Panc1 (cell line): ENCODE results near the gene NFKB1. TPM values are rescaled to one million over a fixed set of nuclear protein-coding genes. Genes with fewer than 3 reads are reported as not detected.

Source experiments
- ATAC-seq: fragments of 200-7000 bp; cut with Tn5 transposase; 2 replicates; pipeline ENCODE4 v1.9.1; 2020; ENCODE audit warnings: mild to moderate bottlenecking, moderate library complexity
- BruUV-seq: library from RNA; stranded (reverse); fragments of 400-500 nt; replicated peaks from 2 replicates; lab custom pipeline; 2021; lab: Mats Ljungman, UMichigan
- CTCF ChIA-PET: fragments of 300-600 bp; sonication (Branson Sonifier 250); formaldehyde crosslinking; loops from one replicate; lab custom pipeline; 2022; ENCODE audit warnings: antibody characterized with exemption; lab: Charles Lee
- POLR2A ChIA-PET: fragments of 300-600 bp; sonication (Branson Sonifier 250); formaldehyde crosslinking; loops from one replicate; lab custom pipeline; 2022; ENCODE audit warnings: antibody characterized with exemption; lab: Charles Lee
- DNase-seq: peaks from one replicate; pipeline ENCODE4 v3.0.0-alpha.2; 2010; ENCODE audit warnings: low read depth, low spot score
- H3K27ac ChIP-seq: 2 replicates; pipeline ENCODE4 v1.5.1; 2011; ENCODE audit warnings: mild to moderate bottlenecking, low read length, inconsistent platforms
- H3K27me3 ChIP-seq: fragments of 200-500 bp; sonication (Bioruptor generic); 2 replicates; pipeline ENCODE4 v1.6.0; 2014; ENCODE audit warnings: low read length, inconsistent platforms; ENCODE audit not compliant: control insufficient read depth, insufficient read depth
- H3K36me3 ChIP-seq: fragments of 200-500 bp; sonication (Bioruptor generic); 2 replicates; pipeline ENCODE4 v1.5.1; 2014; ENCODE audit warnings: inconsistent platforms, mild to moderate bottlenecking, low read length, moderate library complexity; ENCODE audit not compliant: control insufficient read depth, insufficient read depth
- H3K4me1 ChIP-seq: 2 replicates; pipeline ENCODE4 v1.5.1; 2011; ENCODE audit warnings: inconsistent platforms, mild to moderate bottlenecking, low read length, moderate library complexity; ENCODE audit not compliant: control insufficient read depth, insufficient read depth
- H3K4me3 ChIP-seq, 2 experiments: 2 replicates each; pipeline ENCODE4 v1.5.1; 2011 to 2012; ENCODE audit warnings: low read depth in 2 of 2, low read length in 2 of 2, mild to moderate bottlenecking in 2 of 2, inconsistent platforms in 1 of 2, moderate library complexity in 1 of 2
- H3K9me3 ChIP-seq: fragments of 200-500 bp; sonication (Bioruptor generic); 2 replicates; pipeline ENCODE4 v1.5.1; 2014; ENCODE audit warnings: low read depth, mild to moderate bottlenecking, inconsistent platforms, low read length, moderate library complexity; ENCODE audit not compliant: control insufficient read depth, insufficient read depth
- POLR2AphosphoS5 ChIP-seq: IDR thresholded peaks from 2 replicates; pipeline ENCODE4 v1.6.1; 2012; ENCODE audit warnings: mild to moderate bottlenecking, low read depth, low read length, moderate library complexity
- SIN3A ChIP-seq: IDR thresholded peaks from 2 replicates; pipeline ENCODE4 v1.6.1; 2012; ENCODE audit warnings: low read depth, mild to moderate bottlenecking, low read length, moderate library complexity, borderline replicate concordance; ENCODE audit not compliant: insufficient read depth
- TCF7L2 ChIP-seq: IDR thresholded peaks from 2 replicates; pipeline ENCODE4 v1.6.1; 2011; ENCODE audit warnings: mild to moderate bottlenecking, low read depth, low read length, inconsistent platforms
- in situ Hi-C: cut with HindIII; loops from 2 replicates; pipeline ENCODE4 v1.10.0; 2016; ENCODE audit warnings: low sequenced_read_pairs, low pct_unique_long_range_greater_than_20kb
- intact Hi-C: fragments of 100-400 bp; cut with micrococcal nuclease; formaldehyde crosslinking; loops from one replicate; pipeline ENCODE4 v1.10.0; 2022; ENCODE audit not compliant: unreplicated experiment
- total RNA-seq: library from RNA; stranded (reverse); gene quantifications from one replicate; pipeline ENCODE4 v1.2.1, GENCODE V29; 2021; ENCODE audit not compliant: unreplicated experiment
- TF ChIP-seq, protein P1 (sequence below), 2 experiments: IDR thresholded peaks; 2 replicates each; pipeline ENCODE4 v1.6.1; 2011 to 2012; ENCODE audit warnings: low read depth in 2 of 2, control low read depth in 1 of 2, low read length in 1 of 2, mild to moderate bottlenecking in 1 of 2, moderate library complexity in 1 of 2; ENCODE audit not compliant: insufficient read depth in 1 of 2
- TF ChIP-seq, protein P2 (sequence below): fragments of 450-650 bp; IDR thresholded peaks from 2 replicates; pipeline ENCODE4 v1.5.1; 2017; ENCODE audit warnings: mild to moderate bottlenecking

The NFKB1 gene
- total RNA-seq, 1 experiment from 2014 or later = 29.0 TPM

DNA sequence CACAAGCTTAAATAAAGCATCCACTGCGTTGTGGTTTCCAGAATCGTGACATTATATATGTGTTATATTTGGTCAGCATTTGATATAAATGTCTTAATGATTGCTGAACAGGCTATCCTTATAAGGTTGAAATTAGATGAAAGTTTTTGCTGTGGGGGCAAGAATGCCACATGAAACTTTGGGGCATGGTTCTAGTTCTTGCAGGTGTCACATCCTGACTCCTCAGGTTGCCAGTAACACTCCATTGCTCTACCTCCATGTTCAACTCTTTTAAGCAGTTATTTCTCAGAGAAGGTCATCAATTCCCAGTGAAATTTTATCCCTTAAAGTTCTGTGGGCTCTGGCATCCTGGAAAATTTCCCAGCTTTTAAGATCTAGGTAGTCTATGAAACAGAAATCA lies 33.7 kb downstream of the NFKB1 start:
- Histone ChIP-seq H3K4me1 (no peaks in the 10 kb centered on the region), H3K27ac (no peak overlapping the region), H3K27me3 (no peaks in the 10 kb centered on the region), H3K9me3 (no peaks in the 10 kb centered on the region), H3K36me3 (no peaks in the 10 kb centered on the region; the same call in 1 of the 2 replicates), H3K4me3 (no peak overlapping the region)
- intact Hi-C loops (no loop called here), in situ Hi-C loops (no loop called here)
- no TSS peak for BruUV-seq
- ChIA-PET POLR2A (no interaction called here), CTCF (no interaction called here)
- no peak for ATAC-seq
- TF ChIP-seq POLR2AphosphoS5 (no peak), TCF7L2 (no peak), SIN3A (no peak)
- TF ChIP-seq, protein P1, sequence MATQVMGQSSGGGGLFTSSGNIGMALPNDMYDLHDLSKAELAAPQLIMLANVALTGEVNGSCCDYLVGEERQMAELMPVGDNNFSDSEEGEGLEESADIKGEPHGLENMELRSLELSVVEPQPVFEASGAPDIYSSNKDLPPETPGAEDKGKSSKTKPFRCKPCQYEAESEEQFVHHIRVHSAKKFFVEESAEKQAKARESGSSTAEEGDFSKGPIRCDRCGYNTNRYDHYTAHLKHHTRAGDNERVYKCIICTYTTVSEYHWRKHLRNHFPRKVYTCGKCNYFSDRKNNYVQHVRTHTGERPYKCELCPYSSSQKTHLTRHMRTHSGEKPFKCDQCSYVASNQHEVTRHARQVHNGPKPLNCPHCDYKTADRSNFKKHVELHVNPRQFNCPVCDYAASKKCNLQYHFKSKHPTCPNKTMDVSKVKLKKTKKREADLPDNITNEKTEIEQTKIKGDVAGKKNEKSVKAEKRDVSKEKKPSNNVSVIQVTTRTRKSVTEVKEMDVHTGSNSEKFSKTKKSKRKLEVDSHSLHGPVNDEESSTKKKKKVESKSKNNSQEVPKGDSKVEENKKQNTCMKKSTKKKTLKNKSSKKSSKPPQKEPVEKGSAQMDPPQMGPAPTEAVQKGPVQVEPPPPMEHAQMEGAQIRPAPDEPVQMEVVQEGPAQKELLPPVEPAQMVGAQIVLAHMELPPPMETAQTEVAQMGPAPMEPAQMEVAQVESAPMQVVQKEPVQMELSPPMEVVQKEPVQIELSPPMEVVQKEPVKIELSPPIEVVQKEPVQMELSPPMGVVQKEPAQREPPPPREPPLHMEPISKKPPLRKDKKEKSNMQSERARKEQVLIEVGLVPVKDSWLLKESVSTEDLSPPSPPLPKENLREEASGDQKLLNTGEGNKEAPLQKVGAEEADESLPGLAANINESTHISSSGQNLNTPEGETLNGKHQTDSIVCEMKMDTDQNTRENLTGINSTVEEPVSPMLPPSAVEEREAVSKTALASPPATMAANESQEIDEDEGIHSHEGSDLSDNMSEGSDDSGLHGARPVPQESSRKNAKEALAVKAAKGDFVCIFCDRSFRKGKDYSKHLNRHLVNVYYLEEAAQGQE (IDR thresholded peaks at IDR 0.05; ENCODE audit: insufficient read depth in 1 of 2, low read depth in 2 of 2, low read length in 1 of 2) = no peak
- TF ChIP-seq, protein P2, sequence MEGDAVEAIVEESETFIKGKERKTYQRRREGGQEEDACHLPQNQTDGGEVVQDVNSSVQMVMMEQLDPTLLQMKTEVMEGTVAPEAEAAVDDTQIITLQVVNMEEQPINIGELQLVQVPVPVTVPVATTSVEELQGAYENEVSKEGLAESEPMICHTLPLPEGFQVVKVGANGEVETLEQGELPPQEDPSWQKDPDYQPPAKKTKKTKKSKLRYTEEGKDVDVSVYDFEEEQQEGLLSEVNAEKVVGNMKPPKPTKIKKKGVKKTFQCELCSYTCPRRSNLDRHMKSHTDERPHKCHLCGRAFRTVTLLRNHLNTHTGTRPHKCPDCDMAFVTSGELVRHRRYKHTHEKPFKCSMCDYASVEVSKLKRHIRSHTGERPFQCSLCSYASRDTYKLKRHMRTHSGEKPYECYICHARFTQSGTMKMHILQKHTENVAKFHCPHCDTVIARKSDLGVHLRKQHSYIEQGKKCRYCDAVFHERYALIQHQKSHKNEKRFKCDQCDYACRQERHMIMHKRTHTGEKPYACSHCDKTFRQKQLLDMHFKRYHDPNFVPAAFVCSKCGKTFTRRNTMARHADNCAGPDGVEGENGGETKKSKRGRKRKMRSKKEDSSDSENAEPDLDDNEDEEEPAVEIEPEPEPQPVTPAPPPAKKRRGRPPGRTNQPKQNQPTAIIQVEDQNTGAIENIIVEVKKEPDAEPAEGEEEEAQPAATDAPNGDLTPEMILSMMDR = no peak
- DNase-seq = no peak

DNA sequence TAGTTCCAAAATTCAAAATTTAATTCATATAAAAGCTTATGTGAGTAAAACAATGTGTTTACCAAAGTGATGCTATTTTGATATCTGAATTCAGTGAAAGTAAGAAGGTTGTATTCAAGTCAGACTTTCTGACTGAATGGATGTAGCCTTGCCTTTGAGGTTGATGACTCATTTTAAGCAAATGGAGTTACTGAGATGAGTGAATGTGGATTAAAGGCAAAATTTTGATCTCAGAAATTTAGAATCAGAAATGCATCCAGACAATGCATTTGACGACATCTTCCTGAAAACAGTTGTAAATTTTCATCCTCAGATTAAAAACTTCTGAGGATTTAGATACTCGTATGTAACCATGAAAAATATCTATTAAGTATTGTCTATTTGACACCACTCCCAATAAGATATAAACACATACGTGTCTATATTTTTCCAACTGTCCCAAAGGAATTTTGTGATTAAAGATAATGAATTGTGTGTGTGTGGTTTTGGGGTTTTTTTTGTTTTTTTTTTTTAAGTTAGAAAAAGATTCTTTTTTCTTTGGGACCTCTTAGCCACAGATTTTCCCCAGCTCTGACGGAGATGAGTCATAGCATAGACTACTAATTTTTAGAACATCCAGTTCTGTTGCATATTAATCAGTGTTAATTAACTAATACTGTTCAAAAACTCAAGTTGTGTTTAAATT lies 34.4 kb downstream of the NFKB1 start:
- ChIA-PET POLR2A (no interaction called here), CTCF (no interaction called here)
- no peaks in the 10 kb centered on the region for H3K27me3 ChIP-seq
- ATAC-seq = no peak
- H3K4me3 ChIP-seq = no peak overlapping the region
- no peaks in the 10 kb centered on the region for H3K4me1 ChIP-seq
- no TSS peak for BruUV-seq
- TF ChIP-seq, protein P2 = no peak
- TF ChIP-seq SIN3A (no peak), POLR2AphosphoS5 (no peak), TCF7L2 (no peak)
- TF ChIP-seq, protein P1 (IDR thresholded peaks at IDR 0.05; ENCODE audit: insufficient read depth in 1 of 2, low read depth in 2 of 2, low read length in 1 of 2) = no peak
- no peaks in the 10 kb centered on the region; the same call in 1 of the 2 replicates for H3K36me3 ChIP-seq
- intact Hi-C loops (no loop called here), in situ Hi-C loops (no loop called here)
- no peak overlapping the region for H3K27ac ChIP-seq
- no peak for DNase-seq
- no peaks in the 10 kb centered on the region for H3K9me3 ChIP-seq
